ENCODE results near the gene HHIPL2.
A peak's percentile ranks its signal among the peaks of the same experiment; 100 is the strongest.

Gene HHIPL2

DNA sequence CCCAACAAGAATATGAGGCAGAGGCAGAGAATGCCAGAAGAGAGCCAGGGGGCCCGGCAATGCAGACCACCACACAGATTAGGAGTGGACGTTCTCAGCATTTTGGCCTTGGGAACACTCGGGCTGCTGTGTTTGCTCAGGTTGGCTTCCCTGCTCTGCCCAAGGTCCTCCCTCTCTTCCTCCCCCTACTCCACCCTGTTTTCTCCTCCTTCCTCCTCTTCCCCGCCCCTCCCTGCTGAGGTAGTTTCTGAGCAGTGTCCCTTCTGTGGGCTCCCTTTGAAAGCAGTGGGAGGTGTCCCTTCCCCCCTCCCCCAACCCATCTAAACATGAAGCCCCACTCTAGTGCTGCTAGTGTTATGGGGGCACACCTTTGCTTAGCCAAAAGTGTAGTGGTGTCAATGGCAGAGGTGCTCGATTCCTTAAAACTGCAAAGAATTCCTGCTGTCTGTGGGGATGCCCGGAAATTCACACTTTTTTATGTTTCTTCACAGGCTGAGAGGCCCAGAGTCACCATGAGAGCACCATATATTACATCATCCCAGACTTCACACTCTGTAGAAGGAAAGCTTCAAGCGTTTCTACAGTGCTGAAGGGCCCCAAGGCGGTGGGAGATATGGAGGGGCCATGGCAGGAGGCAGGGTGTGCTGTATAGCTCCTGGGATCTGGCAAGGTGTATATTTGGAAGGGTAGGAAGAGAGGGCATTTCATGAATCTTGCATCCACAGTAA, at the start of gene HHIPL2:
Gene HHIPL2 (minus strand): TSS at position 161 of the 728 bp plus-strand sequence. CDS start 60 bp downstream, at position 101.
- no peak for DNase-seq
- intact Hi-C loops (cut with DNase I), result no loop called here

- no peak for DNase-seq
- intact Hi-C loops (cut with DNase I), result no loop called here
Observed at GRCh38 chr1:222596696-222597095, 48.8 kb upstream of the HHIPL2 start.

DNA sequence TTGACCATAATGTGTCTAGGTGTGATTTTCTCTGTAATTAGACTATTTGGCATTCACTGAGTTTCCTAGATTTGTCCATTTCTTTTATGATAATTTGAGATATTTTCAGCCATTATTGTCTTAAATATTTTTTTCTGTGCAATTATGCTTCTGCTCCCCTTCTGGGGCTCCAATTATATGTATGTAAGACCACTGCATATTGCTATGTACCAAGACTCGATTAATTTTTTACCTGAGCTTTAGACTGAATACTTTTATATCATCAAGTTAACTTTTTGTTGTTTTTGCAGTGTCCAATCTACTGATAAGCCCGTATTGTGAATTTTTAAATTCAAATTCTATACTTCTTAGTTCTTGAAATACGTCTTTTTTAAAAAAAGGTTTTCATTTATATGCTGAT, 46.9 kb upstream of the HHIPL2 start:
- intact Hi-C loops (cut with DNase I), result no loop called here
- DNase-seq, result no peak

DNA sequence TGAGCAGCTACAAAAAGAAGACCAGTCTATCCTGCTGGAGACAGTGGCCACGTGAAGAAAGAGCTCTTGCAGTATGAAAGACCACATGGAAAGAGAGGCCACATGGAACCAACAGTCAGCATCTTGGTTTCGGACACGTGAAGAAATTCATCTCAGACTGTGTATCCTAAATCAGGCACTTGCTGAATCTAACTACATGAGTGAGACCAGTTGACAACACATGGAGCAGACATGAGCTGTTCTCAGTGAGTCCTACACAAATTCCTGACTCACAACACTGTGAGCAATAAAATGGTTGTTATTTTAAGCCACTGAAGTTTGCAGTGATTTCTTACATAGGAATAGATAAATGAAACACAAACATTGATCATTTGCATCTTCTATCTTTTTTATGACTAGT, 44.3 kb upstream of the HHIPL2 start:
- intact Hi-C loops (cut with DNase I), result no loop called here
- peak in 9 of 42 donors; percentile 5 to 53 (median 18) for DNase-seq

DNA sequence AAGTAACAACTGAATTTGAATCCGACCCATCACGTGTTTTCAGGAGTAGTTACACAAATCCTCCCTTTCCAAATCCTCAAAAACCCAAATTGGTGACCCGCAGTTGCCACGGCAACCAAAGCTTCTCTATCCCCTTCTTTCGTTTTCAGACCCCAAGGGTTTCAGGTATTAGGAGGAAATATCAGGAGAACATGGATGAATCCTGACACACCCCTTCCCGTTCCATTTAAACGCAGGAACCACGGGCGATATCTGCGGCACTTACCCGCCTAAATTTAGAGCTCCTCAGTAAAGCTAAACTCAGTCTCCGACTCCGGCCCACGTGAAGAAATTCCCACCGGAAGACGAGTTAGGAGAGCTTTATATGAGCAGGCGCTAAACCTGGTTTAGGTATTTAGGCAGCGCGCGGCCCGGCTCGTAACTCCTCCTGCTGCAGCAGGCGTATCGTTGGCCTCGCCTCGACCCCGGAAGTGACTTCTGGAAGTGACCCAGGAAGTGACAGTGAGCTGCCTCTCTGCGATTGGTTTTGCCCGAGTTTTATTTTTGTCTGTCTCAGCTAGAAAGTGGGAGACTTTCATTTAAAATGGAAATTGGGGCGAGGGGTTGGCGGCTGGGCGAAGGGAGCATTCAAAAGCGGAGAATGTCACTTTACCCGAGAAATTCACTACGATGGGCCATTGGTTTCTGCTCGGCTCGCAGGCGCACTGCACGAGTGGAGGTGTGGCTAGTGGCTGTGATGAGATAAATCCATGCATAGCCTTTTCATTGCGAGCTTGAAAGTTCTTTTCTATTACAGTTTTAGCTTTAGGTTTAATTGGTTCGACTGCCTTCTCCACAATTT, 41.8 kb upstream of the HHIPL2 start, which contains the start of gene TAF1A:
Gene TAF1A (minus strand): TSS at position 472 of the 841 bp plus-strand sequence.
- intact Hi-C loops (cut with DNase I), result no loop called here
- DNase-seq, result peak; percentile 82 to 96 (median 91)

- intact Hi-C loops (cut with DNase I), result no loop called here
- DNase-seq, result no peak
Observed at GRCh38 chr1:222588135-222588534, 40.2 kb upstream of the HHIPL2 start.

- DNase-seq, result no peak
- intact Hi-C loops (cut with DNase I), result no loop called here
Observed at GRCh38 chr1:222586842-222587241, 38.9 kb upstream of the HHIPL2 start.

- intact Hi-C loops (cut with DNase I), result no loop called here
- DNase-seq, result no peak
Observed at GRCh38 chr1:222583079-222583478, 35.2 kb upstream of the HHIPL2 start.

DNA sequence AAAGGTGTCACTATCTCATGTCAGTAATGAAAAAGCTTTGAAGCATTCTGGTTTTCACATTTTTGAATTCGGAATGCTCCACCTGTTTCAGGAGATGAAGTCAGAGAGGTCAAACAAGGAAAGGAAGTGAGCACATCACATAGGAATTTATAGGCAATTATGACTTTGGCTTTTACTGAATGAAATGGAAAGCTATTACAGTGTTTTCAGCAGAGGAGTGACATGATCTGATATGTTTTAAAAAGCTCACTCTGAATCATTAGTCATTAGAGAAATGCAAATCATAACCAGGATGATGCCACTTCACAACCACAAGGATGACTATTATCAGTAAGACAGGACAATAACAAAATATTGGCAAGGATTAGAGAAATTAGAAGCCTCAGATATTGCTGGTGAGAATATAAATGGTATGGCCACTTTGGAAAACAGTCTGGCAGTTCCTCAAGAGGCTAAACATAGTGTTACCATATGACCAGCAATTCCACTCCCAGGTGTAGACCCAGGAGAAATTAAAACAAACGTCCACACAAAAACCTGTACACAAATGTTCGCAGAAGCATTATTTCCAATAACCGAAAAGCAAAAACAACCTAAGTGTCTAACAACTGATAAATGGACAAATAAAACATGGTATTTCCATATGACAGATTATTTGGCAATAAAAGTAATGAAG, 34.3 kb upstream of the HHIPL2 start:
- DNase-seq, result no peak
- intact Hi-C loops (cut with DNase I), result no loop called here

GRCh38 chr1:222579316-222579715, 31.4 kb upstream of the HHIPL2 start:
- no peak for DNase-seq
- intact Hi-C loops (cut with DNase I), result no loop called here

DNA sequence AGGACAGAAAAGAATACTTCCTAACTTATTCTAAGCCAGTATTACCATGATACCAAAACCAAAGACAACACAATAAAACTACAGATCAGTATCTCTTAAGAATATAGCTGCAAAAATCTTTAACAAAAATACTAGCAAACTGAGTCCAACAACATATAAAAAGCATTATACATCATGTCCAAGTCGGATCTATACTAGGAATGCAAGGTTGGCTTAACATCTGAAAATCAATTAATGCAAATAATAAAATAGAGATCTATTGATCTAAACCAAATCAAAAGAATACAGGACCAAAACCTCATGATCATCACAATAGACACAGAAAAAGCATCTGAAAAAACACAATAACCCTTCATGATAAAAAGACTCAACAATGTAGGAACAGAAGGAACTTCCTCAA, 22.9 kb upstream of the HHIPL2 start:
- DNase-seq, result no peak
- intact Hi-C loops (cut with DNase I), result no loop called here

DNA sequence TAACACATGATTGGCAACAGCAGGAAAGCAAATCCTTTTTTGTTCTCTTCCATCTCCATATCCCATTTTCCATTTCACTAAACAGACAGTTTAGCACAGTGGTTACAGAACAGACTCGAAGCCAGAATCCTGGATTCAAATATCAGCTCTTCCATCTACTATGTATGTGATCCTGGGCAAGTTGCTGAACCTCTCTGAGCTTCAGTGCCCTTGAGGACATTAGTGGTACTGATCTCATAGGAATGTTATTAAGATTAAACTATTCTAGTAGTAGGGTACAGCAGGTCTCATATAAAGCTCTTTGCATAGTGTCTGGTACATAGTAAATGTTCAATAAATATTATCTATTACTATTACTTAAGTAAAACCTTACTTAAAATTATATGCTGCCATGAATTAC, 13.8 kb upstream of the HHIPL2 start:
- no peak for DNase-seq
- intact Hi-C loops (cut with DNase I), result no loop called here

- no peak for DNase-seq
- intact Hi-C loops (cut with DNase I), result no loop called here
Observed at GRCh38 chr1:222557574-222557973, 9.7 kb upstream of the HHIPL2 start.

- intact Hi-C loops (cut with DNase I), result no loop called here
- no peak for DNase-seq
Observed at GRCh38 chr1:222557148-222557547, 9.2 kb upstream of the HHIPL2 start.

- DNase-seq, result no peak
- intact Hi-C loops (cut with DNase I), result no loop called here
Observed at GRCh38 chr1:222555992-222556615, 8.2 kb upstream of the HHIPL2 start.

- intact Hi-C loops (cut with DNase I), result no loop called here
- DNase-seq, result no peak
Observed at GRCh38 chr1:222554177-222554576, 6.3 kb upstream of the HHIPL2 start.

DNA sequence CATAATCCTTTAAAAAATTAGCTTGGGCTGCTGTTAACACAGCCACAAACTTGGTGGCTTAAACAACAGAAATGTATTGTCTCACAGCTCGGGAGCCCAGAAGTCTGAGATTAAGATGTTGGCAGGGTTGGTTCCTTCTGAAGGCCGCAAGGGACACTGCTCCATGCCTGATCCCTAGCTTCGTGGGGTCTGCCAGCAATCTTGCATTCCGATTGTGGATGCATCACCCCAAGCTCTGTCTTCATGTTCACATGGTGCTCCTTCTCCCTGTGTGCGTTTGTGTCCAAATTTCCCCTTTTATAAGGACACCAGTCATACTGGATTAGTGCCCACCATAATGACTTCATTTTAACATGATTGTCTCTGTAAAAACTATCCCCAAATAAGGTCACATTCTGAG, 5.0 kb upstream of the HHIPL2 start:
- no peak for DNase-seq
- intact Hi-C loops (cut with DNase I), result no loop called here

- no peak for DNase-seq
- intact Hi-C loops (cut with DNase I), result no loop called here
Observed at GRCh38 chr1:222547260-222547614, 667 bp downstream of the HHIPL2 start.

- intact Hi-C loops (cut with DNase I), result no loop called here
- DNase-seq, result peak in 4 of 42 donors; percentile 7 to 22 (median 14)
Observed at GRCh38 chr1:222546548-222547259, 1.2 kb downstream of the HHIPL2 start.

All from head of caudate nucleus (tissue), 42 donors.